ENCODE data around the gene TTC39C.

DNA sequence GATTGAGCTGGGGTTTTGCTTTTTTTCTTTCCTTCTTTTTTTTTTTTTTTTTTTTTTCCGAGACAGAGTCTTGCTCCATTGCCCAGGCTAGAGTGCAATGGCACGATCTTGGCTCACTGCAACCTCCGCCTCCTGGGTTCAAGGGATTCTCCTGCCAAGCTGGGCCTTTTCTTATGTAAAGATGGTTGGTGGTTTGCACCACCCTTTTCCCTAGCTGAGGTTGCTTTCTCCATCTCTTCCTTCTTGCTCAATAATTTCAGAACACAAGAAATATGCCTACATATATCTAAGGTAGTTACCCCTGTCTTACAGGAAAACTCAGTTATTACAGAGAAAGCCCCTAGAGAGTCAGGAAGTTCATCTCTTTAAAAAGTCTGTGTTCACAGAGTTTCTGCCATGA is 7.0 kb downstream of the TTC39C start:
- no peak for TF ChIP-seq EZH2 (IDR thresholded peaks at IDR 0.05; ENCODE audit: low read depth, unreplicated experiment)
- no peak for TF ChIP-seq POLR2AphosphoS5 (IDR thresholded peaks at IDR 0.05; ENCODE audit: low read depth)
- TF ChIP-seq, protein P1, sequence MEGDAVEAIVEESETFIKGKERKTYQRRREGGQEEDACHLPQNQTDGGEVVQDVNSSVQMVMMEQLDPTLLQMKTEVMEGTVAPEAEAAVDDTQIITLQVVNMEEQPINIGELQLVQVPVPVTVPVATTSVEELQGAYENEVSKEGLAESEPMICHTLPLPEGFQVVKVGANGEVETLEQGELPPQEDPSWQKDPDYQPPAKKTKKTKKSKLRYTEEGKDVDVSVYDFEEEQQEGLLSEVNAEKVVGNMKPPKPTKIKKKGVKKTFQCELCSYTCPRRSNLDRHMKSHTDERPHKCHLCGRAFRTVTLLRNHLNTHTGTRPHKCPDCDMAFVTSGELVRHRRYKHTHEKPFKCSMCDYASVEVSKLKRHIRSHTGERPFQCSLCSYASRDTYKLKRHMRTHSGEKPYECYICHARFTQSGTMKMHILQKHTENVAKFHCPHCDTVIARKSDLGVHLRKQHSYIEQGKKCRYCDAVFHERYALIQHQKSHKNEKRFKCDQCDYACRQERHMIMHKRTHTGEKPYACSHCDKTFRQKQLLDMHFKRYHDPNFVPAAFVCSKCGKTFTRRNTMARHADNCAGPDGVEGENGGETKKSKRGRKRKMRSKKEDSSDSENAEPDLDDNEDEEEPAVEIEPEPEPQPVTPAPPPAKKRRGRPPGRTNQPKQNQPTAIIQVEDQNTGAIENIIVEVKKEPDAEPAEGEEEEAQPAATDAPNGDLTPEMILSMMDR (conservative IDR thresholded peaks at IDR 0.05; ENCODE audit: low read depth in 2 of 2) = no peak
- no peak for TF ChIP-seq JUNB (IDR thresholded peaks at IDR 0.05; ENCODE audit: unreplicated experiment)
- TF ChIP-seq EZH2phosphoT487 (IDR thresholded peaks at IDR 0.05; ENCODE audit: unreplicated experiment) = no peak
- no peak for TF ChIP-seq CREB1 (CRISPR knock-in tag; IDR thresholded peaks at IDR 0.05; ENCODE audit: low read depth)
- TF ChIP-seq NANOG (IDR thresholded peaks at IDR 0.05; ENCODE audit: borderline replicate concordance) = no peak
- TF ChIP-seq, protein P2, sequence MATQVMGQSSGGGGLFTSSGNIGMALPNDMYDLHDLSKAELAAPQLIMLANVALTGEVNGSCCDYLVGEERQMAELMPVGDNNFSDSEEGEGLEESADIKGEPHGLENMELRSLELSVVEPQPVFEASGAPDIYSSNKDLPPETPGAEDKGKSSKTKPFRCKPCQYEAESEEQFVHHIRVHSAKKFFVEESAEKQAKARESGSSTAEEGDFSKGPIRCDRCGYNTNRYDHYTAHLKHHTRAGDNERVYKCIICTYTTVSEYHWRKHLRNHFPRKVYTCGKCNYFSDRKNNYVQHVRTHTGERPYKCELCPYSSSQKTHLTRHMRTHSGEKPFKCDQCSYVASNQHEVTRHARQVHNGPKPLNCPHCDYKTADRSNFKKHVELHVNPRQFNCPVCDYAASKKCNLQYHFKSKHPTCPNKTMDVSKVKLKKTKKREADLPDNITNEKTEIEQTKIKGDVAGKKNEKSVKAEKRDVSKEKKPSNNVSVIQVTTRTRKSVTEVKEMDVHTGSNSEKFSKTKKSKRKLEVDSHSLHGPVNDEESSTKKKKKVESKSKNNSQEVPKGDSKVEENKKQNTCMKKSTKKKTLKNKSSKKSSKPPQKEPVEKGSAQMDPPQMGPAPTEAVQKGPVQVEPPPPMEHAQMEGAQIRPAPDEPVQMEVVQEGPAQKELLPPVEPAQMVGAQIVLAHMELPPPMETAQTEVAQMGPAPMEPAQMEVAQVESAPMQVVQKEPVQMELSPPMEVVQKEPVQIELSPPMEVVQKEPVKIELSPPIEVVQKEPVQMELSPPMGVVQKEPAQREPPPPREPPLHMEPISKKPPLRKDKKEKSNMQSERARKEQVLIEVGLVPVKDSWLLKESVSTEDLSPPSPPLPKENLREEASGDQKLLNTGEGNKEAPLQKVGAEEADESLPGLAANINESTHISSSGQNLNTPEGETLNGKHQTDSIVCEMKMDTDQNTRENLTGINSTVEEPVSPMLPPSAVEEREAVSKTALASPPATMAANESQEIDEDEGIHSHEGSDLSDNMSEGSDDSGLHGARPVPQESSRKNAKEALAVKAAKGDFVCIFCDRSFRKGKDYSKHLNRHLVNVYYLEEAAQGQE (IDR thresholded peaks at IDR 0.05; ENCODE audit: unreplicated experiment) = no peak

All from GM23338 (cell line).